Left renal pelvis (tissue), 4 donors: ENCODE results near the gene ING5. TPM values are rescaled to one million over a fixed set of nuclear protein-coding genes. Genes with fewer than 3 reads are reported as not detected.

Experiments used
- DNase-seq, 4 donors: peaks; one replicate each; pipeline ENCODE4 v3.0.0-alpha.2; 2013; ENCODE audit warnings: low read depth in 4 of 4, low spot score in 3 of 4
- polyA plus RNA-seq, 4 donors: library from polyadenylated mRNA; unstranded; fragments of 120-200 nt; gene quantifications; one replicate each; pipeline ENCODE4 v1.2.1, GENCODE V29; 2013; ENCODE audit not compliant: insufficient read length in 4 of 4

The ING5 gene
- polyA plus RNA-seq, 4 donors = 28.9 to 55.8 (median 38.9) TPM

- no peak for DNase-seq
Measured at GRCh38 chr2:241672243-241673188, 29.3 kb upstream of the ING5 start.

- no peak for DNase-seq
Measured at GRCh38 chr2:241673189-241673663, 28.6 kb upstream of the ING5 start.

- no peak for DNase-seq
Measured at GRCh38 chr2:241673797-241674725, 27.8 kb upstream of the ING5 start.

- no peak for DNase-seq
Measured at GRCh38 chr2:241675885-241676284, 26.0 kb upstream of the ING5 start.

- DNase-seq = no peak
Measured at GRCh38 chr2:241676665-241677064, 25.2 kb upstream of the ING5 start.

- no peak for DNase-seq
Measured at GRCh38 chr2:241677392-241677791, 24.4 kb upstream of the ING5 start.

- DNase-seq = no peak
Measured at GRCh38 chr2:241678307-241678706, 23.5 kb upstream of the ING5 start.

- no peak for DNase-seq
Measured at GRCh38 chr2:241678784-241679540, 22.9 kb upstream of the ING5 start.

GRCh38 chr2:241680044-241680443 lies 21.8 kb upstream of the ING5 start:
- no peak for DNase-seq

GRCh38 chr2:241680827-241681599 lies 20.8 kb upstream of the ING5 start:
- DNase-seq = no peak

- DNase-seq = no peak
Measured at GRCh38 chr2:241686324-241686649, 15.6 kb upstream of the ING5 start.

GRCh38 chr2:241686650-241687425 lies 15.0 kb upstream of the ING5 start, which contains the start of gene DTYMK:
Gene DTYMK (minus strand): TSS chr2:241686815. CDS start chr2:241686783, 32 bp downstream.
- peak; percentile 81 to 91 (median 89) for DNase-seq

GRCh38 chr2:241689306-241689705 lies 12.5 kb upstream of the ING5 start:
- no peak for DNase-seq

- no peak for DNase-seq
Measured at GRCh38 chr2:241690202-241690717, 11.6 kb upstream of the ING5 start.

- DNase-seq = no peak
Measured at GRCh38 chr2:241692448-241692847, 9.4 kb upstream of the ING5 start.

GRCh38 chr2:241695651-241696050 lies 6.2 kb upstream of the ING5 start:
- DNase-seq = no peak

- no peak for DNase-seq
Measured at GRCh38 chr2:241701149-241701398, 765 bp upstream of the ING5 start.

- DNase-seq = peak in 3 of 4 donors; percentile 33 to 74 (median 68)
Measured at GRCh38 chr2:241702155-241703031, 554 bp downstream of the ING5 start.
